AG04450 (cell line): Measurements from ENCODE around the gene STRIT1. TPM values are rescaled to one million over a fixed set of nuclear protein-coding genes. Genes with fewer than 3 reads are reported as not detected.

Source experiments
- CTCF ChIA-PET: fragments of 300-600, 350-600 bp; formaldehyde crosslinking; extraction: SDS; loops from one replicate; lab custom pipeline; 2022; ENCODE audit warnings: antibody characterized with exemption, inconsistent platforms; lab: Charles Lee
- POLR2A ChIA-PET: fragments of 350-600 bp; formaldehyde crosslinking; extraction: SDS; loops from one replicate; lab custom pipeline; 2021; ENCODE audit warnings: antibody characterized with exemption, inconsistent platforms; lab: Yijun Ruan, JAX
- DNase-seq: peaks from one replicate; pipeline ENCODE4 v3.0.0-alpha.2; 2011; ENCODE audit warnings: low read depth, low spot score
- H3K27ac ChIP-seq: one replicate; pipeline ENCODE4 v1.5.1; 2012; ENCODE audit warnings: low read depth, low read length, control low read depth
- H3K27me3 ChIP-seq: one replicate; pipeline ENCODE4 v1.6.0; 2012; ENCODE audit warnings: low read length; ENCODE audit not compliant: control insufficient read depth, insufficient read depth
- H3K4me3 ChIP-seq: 2 replicates; pipeline ENCODE4 v1.5.1; 2011; ENCODE audit warnings: mild to moderate bottlenecking, low read depth, low read length, control low read depth
- H3K9me3 ChIP-seq: 2 replicates; pipeline ENCODE4 v1.5.1; 2012; ENCODE audit warnings: low read length; ENCODE audit not compliant: control insufficient read depth, insufficient read depth
- CTCF ChIP-seq: IDR thresholded peaks from 2 replicates; pipeline ENCODE4 v1.5.1; 2011; ENCODE audit warnings: low read depth, low read length, control low read depth, inconsistent platforms
- polyA plus RNA-seq: library from polyadenylated mRNA; depleted of rRNA; stranded (reverse); fragments of >200 nt; gene quantifications from 2 replicates; pipeline ENCODE4 v1.2.3, GENCODE V29; 2011

The STRIT1 gene
- polyA plus RNA-seq, 1 experiment, result not detected

- Histone ChIP-seq H3K27me3 (peaks cover 4% of the 10 kb centered on the region), H3K4me3 (no peak overlapping the region), H3K9me3 (no peaks in the 10 kb centered on the region), H3K27ac (no peak overlapping the region)
- POLR2A ChIA-PET, result no interaction called here
- CTCF ChIA-PET, result interaction anchor here (1.3 kb wide), 1 partner anchor 572 kb away, joined by 4 read pairs; no protein-coding TSS in a partner anchor
- no peak for DNase-seq
- TF ChIP-seq CTCF, result no peak
These were observed 36.1 kb upstream of the STRIT1 start for GRCh38 chr3:155329513-155330048.

- DNase-seq, result no peak
- Histone ChIP-seq H3K27me3 (peaks cover 4% of the 10 kb centered on the region), H3K4me3 (no peak overlapping the region), H3K27ac (no peak overlapping the region), H3K9me3 (no peaks in the 10 kb centered on the region)
- ChIA-PET POLR2A (no interaction called here), CTCF (no interaction called here)
- no peak for TF ChIP-seq CTCF
These were observed 34.4 kb upstream of the STRIT1 start for GRCh38 chr3:155327871-155328270.

GRCh38 chr3:155327430-155327829, 33.9 kb upstream of the STRIT1 start:
- no peaks in the 10 kb centered on the region for H3K9me3 ChIP-seq
- no peak for TF ChIP-seq CTCF
- POLR2A ChIA-PET, result no interaction called here
- CTCF ChIA-PET, result no interaction called here
- DNase-seq, result no peak
- no peak overlapping the region for H3K27ac ChIP-seq
- no peak overlapping the region for H3K4me3 ChIP-seq
- peaks cover 4% of the 10 kb centered on the region for H3K27me3 ChIP-seq

- no peak overlapping the region for H3K4me3 ChIP-seq
- H3K27ac ChIP-seq, result no peak overlapping the region
- DNase-seq, result no peak
- TF ChIP-seq CTCF, result no peak
- CTCF ChIA-PET, result no interaction called here
- peaks cover 4% of the 10 kb centered on the region for H3K27me3 ChIP-seq
- POLR2A ChIA-PET, result no interaction called here
- no peaks in the 10 kb centered on the region for H3K9me3 ChIP-seq
These were observed 33.4 kb upstream of the STRIT1 start for GRCh38 chr3:155326901-155327300.

GRCh38 chr3:155326244-155326643, 32.8 kb upstream of the STRIT1 start:
- H3K9me3 ChIP-seq, result no peaks in the 10 kb centered on the region
- POLR2A ChIA-PET, result no interaction called here
- no peak for TF ChIP-seq CTCF
- H3K27me3 ChIP-seq, result peaks cover 4% of the 10 kb centered on the region
- H3K4me3 ChIP-seq, result no peak overlapping the region
- no peak for DNase-seq
- no peak overlapping the region for H3K27ac ChIP-seq
- CTCF ChIA-PET, result interaction anchor here (0.5 kb wide), 1 partner anchor 419 kb away, joined by 6 read pairs; the partner anchor contains the start of gene PLCH1
